HG03139 (cell line): ENCODE results near the gene OAS3.
"Not testable (repeated sequence)": the region's sequence is repeated elsewhere in the genome, so short reads cannot be mapped to it uniquely, and the experiment has no call there.

Experiments used
- ATAC-seq: cut with Tn5 transposase; IDR thresholded peaks from one replicate; pipeline ENCODE4 v1.9.1; 2021; ENCODE audit not compliant: unreplicated experiment

The OAS3 gene

GRCh38 chr12:112937741-112938719 is at the start of gene OAS3:
Gene OAS3 (plus strand): TSS chr12:112938474. CDS start chr12:112938531, 57 bp downstream.
- peak; percentile 51 for ATAC-seq

- no peak for ATAC-seq
These were observed 46.9 kb upstream of the OAS3 start for GRCh38 chr12:112891093-112892024.

- ATAC-seq, result no peak
These were observed 45.4 kb upstream of the OAS3 start for GRCh38 chr12:112892856-112893255.

GRCh38 chr12:112894128-112894527 is 44.1 kb upstream of the OAS3 start:
- ATAC-seq, result no peak

- ATAC-seq, result no peak
These were observed 39.9 kb upstream of the OAS3 start for GRCh38 chr12:112898380-112898779.

GRCh38 chr12:112900298-112901145 is 37.8 kb upstream of the OAS3 start:
- ATAC-seq, result no peak

GRCh38 chr12:112901271-112901670 is 37.0 kb upstream of the OAS3 start:
- ATAC-seq, result no peak

- no peak for ATAC-seq
These were observed 33.7 kb upstream of the OAS3 start for GRCh38 chr12:112904571-112904970.

GRCh38 chr12:112905451-112906089 is 32.7 kb upstream of the OAS3 start:
- no peak for ATAC-seq

- ATAC-seq, result peak; percentile 77
These were observed 31.4 kb upstream of the OAS3 start, which contains the start of gene OAS1 for GRCh38 chr12:112906712-112907414. Gene OAS1 (plus strand): TSS chr12:112906962. CDS start chr12:112907040, 78 bp downstream.

GRCh38 chr12:112907415-112908157 is 30.7 kb upstream of the OAS3 start:
- ATAC-seq, result no peak

GRCh38 chr12:112908548-112908947 is 29.7 kb upstream of the OAS3 start:
- ATAC-seq, result no peak

- ATAC-seq, result no peak
These were observed 28.6 kb upstream of the OAS3 start for GRCh38 chr12:112909693-112910092.

- no peak for ATAC-seq
These were observed 25.1 kb upstream of the OAS3 start for GRCh38 chr12:112913038-112913688.

GRCh38 chr12:112913888-112914287 is 24.4 kb upstream of the OAS3 start:
- not testable (repeated sequence) for ATAC-seq

- ATAC-seq, result no peak
These were observed 22.0 kb upstream of the OAS3 start for GRCh38 chr12:112916270-112916669.

- ATAC-seq, result no peak
These were observed 19.2 kb upstream of the OAS3 start for GRCh38 chr12:112919121-112919520.

- ATAC-seq, result peak; percentile 76
These were observed 13.3 kb upstream of the OAS3 start for GRCh38 chr12:112924986-112925385.
